K562 (cell line): ENCODE measurements around the gene ULBP1. TPM values are rescaled to one million over a fixed set of nuclear protein-coding genes. Genes with fewer than 3 reads are reported as not detected.
A peak's percentile ranks its signal among the peaks of the same experiment; 100 is the strongest.
"Not testable (repeated sequence)": the region's sequence is repeated elsewhere in the genome, so short reads cannot be mapped to it uniquely, and the experiment has no call there.

Experiments
- ATAC-seq: fragments of 200-7000 bp; cut with Tn5 transposase; 3 replicates; pipeline ENCODE4 v1.9.1; 2020; ENCODE audit warnings: moderate library complexity
- BruUV-seq: library from RNA; stranded (reverse); fragments of 400-500 nt; replicated peaks from 2 replicates; lab custom pipeline; 2021; lab: Mats Ljungman, UMichigan
- CTCF ChIA-PET: fragments of 300-600 bp; formaldehyde crosslinking; extraction: SDS; loops from one replicate; lab custom pipeline; 2021; ENCODE audit warnings: low intra/inter-chr PET ratio; lab: Yijun Ruan, JAX
- POLR2A ChIA-PET: fragments of 300-600, 350-650 bp; sonication (Branson Sonifier 250); formaldehyde crosslinking; extraction: SDS; loops from one replicate; lab custom pipeline; 2021; ENCODE audit warnings: antibody characterized with exemption, inconsistent platforms; lab: Yijun Ruan, JAX
- DNase-seq, 4 experiments: peaks; one replicate each; pipeline versions ENCODE4 v3.0.0 to v3.0.0-alpha.2; 2011 to 2018; ENCODE audit warnings: low spot score in 3 of 4, mixed read lengths in 3 of 4; ENCODE audit errors: extremely low read depth in 1 of 4
- FAIRE-seq: peaks from 2 replicates; lab custom pipeline; 2011; peaks lifted over from hg19 to GRCh38; lab: Jason Lieb, UNC
- H2AFZ ChIP-seq: 2 replicates; pipeline ENCODE4 v1.6.0; 2011; ENCODE audit warnings: low read depth, low read length, control low read depth, inconsistent platforms
- H3K27ac ChIP-seq: fragments of 200-600 bp; 3 replicates; pipeline ENCODE4 v1.8.0; 2011; ENCODE audit warnings: low read depth, mild to moderate bottlenecking, control low read depth, inconsistent platforms, low read length, moderate library complexity, mixed read lengths; ENCODE audit errors: extremely low read depth
- H3K27me3 ChIP-seq, 2 experiments: fragments of 300-600 bp in 1 of 2; 2 replicates in 1 of 2; 3 replicates in 1 of 2; pipeline versions ENCODE4 v1.6.0 to v1.8.0; 2011; ENCODE audit warnings: inconsistent platforms in 2 of 2, low read length in 2 of 2, mild to moderate bottlenecking in 1 of 2, mixed read lengths in 1 of 2, moderate library complexity in 1 of 2; ENCODE audit not compliant: control insufficient read depth in 2 of 2, insufficient read depth in 2 of 2
- H3K36me3 ChIP-seq: fragments of 300-600 bp; 3 replicates; pipeline ENCODE4 v1.8.0; 2011; ENCODE audit warnings: mild to moderate bottlenecking, low read length, inconsistent platforms; ENCODE audit not compliant: control insufficient read depth, insufficient read depth
- H3K4me1 ChIP-seq, 2 experiments: fragments of 200-600 bp in 1 of 2; replicated peaks in 1 of 2; 2 replicates in 1 of 2; 3 replicates in 1 of 2; pipeline versions ENCODE4 v1.5.1 to v1.8.0; 2011; ENCODE audit warnings: inconsistent platforms in 2 of 2, low read length in 2 of 2, mild to moderate bottlenecking in 1 of 2, mixed read lengths in 1 of 2, moderate library complexity in 1 of 2; ENCODE audit not compliant: control insufficient read depth in 2 of 2, insufficient read depth in 2 of 2
- H3K4me2 ChIP-seq: 2 replicates; pipeline ENCODE4 v1.6.1; 2011; ENCODE audit warnings: low read length, control low read depth, inconsistent platforms, mixed read lengths; ENCODE audit not compliant: insufficient read depth
- H3K4me3 ChIP-seq: fragments of 200-600 bp; sonication (generic), shearing (Covaris generic); 2 replicates; pipeline ENCODE4 v1.5.1; 2016; ENCODE audit warnings: control low read depth, inconsistent platforms
- H3K79me2 ChIP-seq: fragments of 200-600 bp; 3 replicates; pipeline ENCODE4 v1.8.0; 2011; ENCODE audit warnings: low read length, inconsistent platforms; ENCODE audit not compliant: control insufficient read depth, insufficient read depth
- H3K9ac ChIP-seq, 2 experiments: 2 replicates each; pipeline versions ENCODE4 v1.6.0 to v1.6.1; 2011; ENCODE audit warnings: low read depth in 2 of 2, low read length in 2 of 2, control low read depth in 1 of 2, inconsistent platforms in 1 of 2, mild to moderate bottlenecking in 1 of 2, mixed read lengths in 1 of 2; ENCODE audit not compliant: insufficient read depth in 1 of 2
- H3K9me1 ChIP-seq: one replicate; pipeline ENCODE4 v1.6.0; 2011; ENCODE audit warnings: inconsistent platforms, mild to moderate bottlenecking, low read length, moderate library complexity; ENCODE audit not compliant: control insufficient read depth, insufficient read depth
- H3K9me3 ChIP-seq: replicated peaks from 2 replicates; pipeline ENCODE4 v1.5.1; 2011; ENCODE audit warnings: low read depth, low read length, inconsistent platforms; ENCODE audit not compliant: control insufficient read depth, insufficient read depth
- H4K20me1 ChIP-seq: replicated peaks from 2 replicates; pipeline ENCODE4 v1.6.1; 2011; ENCODE audit warnings: low read length, inconsistent platforms, mixed read lengths; ENCODE audit not compliant: control insufficient read depth, insufficient read depth
- NFXL1 ChIP-seq: fragments of 450-650 bp; formaldehyde crosslinking; IDR thresholded peaks from 2 replicates; pipeline ENCODE4 v1.4.0; 2021; ENCODE audit warnings: mild to moderate bottlenecking
- NRF1 ChIP-seq, 2 experiments: fragments of 450-650 bp; IDR thresholded peaks in 1 of 2; conservative IDR thresholded peaks in 1 of 2; 2 replicates each; pipeline ENCODE4 v1.6.1; 2014; ENCODE audit warnings: mild to moderate bottlenecking in 2 of 2
- TAL1 ChIP-seq: fragments of 450-650 bp; IDR thresholded peaks from 2 replicates; pipeline ENCODE4 v1.6.1; 2016; ENCODE audit warnings: mild to moderate bottlenecking
- ZNF507 ChIP-seq: conservative IDR thresholded peaks from 2 replicates; pipeline ENCODE4 v1.6.1; 2017; ENCODE audit warnings: missing genetic modification characterization, missing compliant biosample characterization
- WGBS: fragments of 100-300 bp; shearing (Covaris generic); methylation state at CpG from one replicate; pipeline ENCODE4 v1.1.6; 2016; ENCODE audit warnings: low coverage, mixed read lengths; ENCODE audit not compliant: insufficient coverage; ENCODE audit errors: missing lambda C conversion rate; 5-methylcytosine and 5-hydroxymethylcytosine counted together
- in situ Hi-C: fragments of 300-500 bp; cut with MboI; formaldehyde crosslinking; loops from 4 replicates; pipeline ENCODE4 v1.15.0; 2018; ENCODE audit warnings: inconsistent platforms, mixed read lengths
- intact Hi-C: fragments of 100-400 bp; cut with micrococcal nuclease; formaldehyde crosslinking; loops from 2 replicates; pipeline ENCODE4 v1.14.2; 2022
- polyA plus RNA-seq, 8 experiments: library from polyadenylated mRNA; depleted of rRNA in 4 of 8; stranded (reverse) in 5 of 8; unstranded in 3 of 8; fragments of >200 nt; fragmentation: Nextera tagmentation in 2 of 8; fragmentation: Illumina TruSeq in 1 of 8; extraction: Ambion mirVana in 2 of 8; extraction: Trizol in 1 of 8; gene quantifications; 2 replicates each; pipeline versions ENCODE4 v1.2.1 to v1.2.3, GENCODE V29; 2011 to 2014; ENCODE audit warnings: inconsistent platforms in 1 of 8, missing spikeins in 1 of 8
- total RNA-seq, 7 experiments: library from RNA; depleted of rRNA in 6 of 7; stranded (reverse); fragments of >200 nt in 6 of 7; fragmentation: Illumina TruSeq in 2 of 7; extraction: Trizol in 2 of 7; gene quantifications; 2 replicates each; pipeline versions ENCODE4 v1.2.1 to v1.2.3, GENCODE V29; 2011 to 2021; ENCODE audit warnings: low replicate concordance in 1 of 7

Gene ULBP1
- total and polyA plus RNA-seq, 9 of the 15 experiments (the other 6 are each of a cell fraction or from before 2014, with no cell fraction given) = 0.33 to 6.0 (median 2.5) TPM

- H3K4me1 ChIP-seq = peaks cover 0 to 11% of the 10 kb centered on the region in 2 experiments; a peak in 1 of 5 replicates
- TF ChIP-seq NFXL1 = no peak
- peak; percentile 65 to 71 for TF ChIP-seq NRF1 (conservative IDR thresholded peaks at IDR 0.05 in 1 of 2, IDR thresholded peaks at IDR 0.05 in 1 of 2)
- TF ChIP-seq ZNF507 = no peak
- no peak for TF ChIP-seq TAL1
- H3K9me1 ChIP-seq = no peaks in the 10 kb centered on the region
- H3K4me2 ChIP-seq = no peak overlapping the region
- peak in 1 of 4 experiments; percentile 18 for DNase-seq
- CTCF ChIA-PET = interaction anchor here (0.5 kb wide), 1 partner anchor 891 kb away, joined by 3 read pairs; no protein-coding TSS in a partner anchor
- FAIRE-seq = no peak
- no peaks in the 10 kb centered on the region for H3K9me3 ChIP-seq
- POLR2A ChIA-PET = interaction anchor here (0.7 to 1.0 kb wide), 2 partner anchors 9 to 641 kb away, joined by 3 read pairs; no protein-coding TSS in a partner anchor
- H3K27me3 ChIP-seq = peaks cover 68% of the 10 kb centered on the region in 2 experiments
- H3K36me3 ChIP-seq = no peaks in the 10 kb centered on the region
- intact Hi-C loops = no loop called here
- H2AFZ ChIP-seq = no peak overlapping the region
- in situ Hi-C loops = no loop called here
- BruUV-seq = no TSS peak
- H3K27ac ChIP-seq = no peak overlapping the region
- no peaks in the 10 kb centered on the region for H3K79me2 ChIP-seq
- H4K20me1 ChIP-seq = peaks cover 4% of the 10 kb centered on the region
- no peak overlapping the region for H3K4me3 ChIP-seq
- no peak overlapping the region for H3K9ac ChIP-seq
- 9% methylated on average over 46 of the region's 49 CpGs for WGBS
- no peak; the same call in 1 of the 3 replicates for ATAC-seq
Observed at GRCh38 chr6:149990661-149991471, 27.1 kb downstream of the ULBP1 start.

- H3K9me3 ChIP-seq, DNase-seq, H3K36me3 ChIP-seq, H3K9ac ChIP-seq, H4K20me1 ChIP-seq, POLR2A ChIA-PET, FAIRE-seq, H2AFZ ChIP-seq, in situ Hi-C loops, H3K4me2 ChIP-seq, BruUV-seq, H3K79me2 ChIP-seq, intact Hi-C loops, H3K9me1 ChIP-seq, H3K4me3 ChIP-seq, H3K27ac ChIP-seq: not testable (repeated sequence)
- CTCF ChIA-PET = interaction anchor here (0.5 kb wide), 1 partner anchor 891 kb away, joined by 3 read pairs; no protein-coding TSS in a partner anchor
- 0% methylated on average over 4 of the region's 7 CpGs for WGBS
- H3K27me3 ChIP-seq = peaks cover 63 to 68% of the 10 kb centered on the region in 2 experiments
- peak; percentile 59; the same call in 2 of the 3 replicates for ATAC-seq
- peaks cover 0 to 11% of the 10 kb centered on the region in 2 experiments; a peak in 1 of 5 replicates for H3K4me1 ChIP-seq
Observed at GRCh38 chr6:149991472-149991795, 27.7 kb downstream of the ULBP1 start.
